CD4-positive, alpha-beta T cell treated with Interleukin-6 at 100 ng/mL for 8 hours (primary cell): ENCODE measurements around the gene WDR27.
"Not testable (repeated sequence)": the region's sequence is repeated elsewhere in the genome, so short reads cannot be mapped to it uniquely, and the experiment has no call there.

Experiments used
- DNase-seq: peaks from one replicate; pipeline ENCODE4 v3.0.0-alpha.2; 2020; ENCODE audit warnings: mixed read lengths, low spot score

WDR27 gene

DNA sequence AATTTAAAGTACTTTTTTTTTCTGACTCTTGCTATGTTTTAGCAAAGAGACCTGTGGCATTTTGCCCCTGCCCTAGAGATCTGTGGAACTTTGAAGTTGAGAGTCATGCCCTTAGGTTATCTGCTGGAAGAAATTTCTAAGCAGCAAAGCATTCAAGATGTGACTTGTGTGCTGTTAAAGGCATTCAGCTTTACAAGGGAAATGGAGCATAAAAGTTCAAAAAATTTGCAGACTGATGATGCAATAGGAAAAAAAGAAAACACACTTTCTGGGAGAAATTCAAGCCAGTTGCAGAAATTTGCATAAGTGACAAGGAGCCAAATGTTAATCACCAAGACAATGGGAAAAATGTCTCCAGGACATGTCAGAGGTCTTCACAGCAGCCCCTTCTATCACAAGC is 267.3 kb downstream of the WDR27 start:
- not testable (repeated sequence) for DNase-seq

DNA sequence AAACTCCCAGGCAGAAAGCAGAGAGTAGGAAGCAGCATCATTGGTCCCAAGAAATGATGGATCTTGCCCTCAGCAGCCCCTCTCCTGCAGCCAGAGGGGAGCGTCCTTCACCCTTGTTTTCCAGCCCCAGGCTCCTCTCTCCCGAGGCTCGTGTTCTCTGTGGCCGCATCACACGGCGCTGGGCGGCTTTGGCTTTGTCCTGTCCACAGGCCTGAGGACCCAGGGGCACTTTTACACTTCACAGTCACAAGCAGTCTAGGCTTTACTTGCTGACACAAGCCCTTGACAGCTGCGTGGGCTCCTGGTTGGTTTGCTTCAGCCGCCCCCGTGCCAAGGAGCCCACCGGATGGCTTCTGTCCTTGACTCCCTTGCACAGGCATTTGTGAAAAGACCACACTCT is 272.8 kb downstream of the WDR27 start:
- no peak for DNase-seq

GRCh38 chr6:169428532-169428931 is 273.3 kb downstream of the WDR27 start:
- DNase-seq = no peak

GRCh38 chr6:169427856-169428255 is 274.0 kb downstream of the WDR27 start:
- no peak for DNase-seq

- DNase-seq = no peak
These were observed 275.2 kb downstream of the WDR27 start for GRCh38 chr6:169426611-169427010.

GRCh38 chr6:169425628-169426370 is 276.0 kb downstream of the WDR27 start:
- no peak for DNase-seq

DNA sequence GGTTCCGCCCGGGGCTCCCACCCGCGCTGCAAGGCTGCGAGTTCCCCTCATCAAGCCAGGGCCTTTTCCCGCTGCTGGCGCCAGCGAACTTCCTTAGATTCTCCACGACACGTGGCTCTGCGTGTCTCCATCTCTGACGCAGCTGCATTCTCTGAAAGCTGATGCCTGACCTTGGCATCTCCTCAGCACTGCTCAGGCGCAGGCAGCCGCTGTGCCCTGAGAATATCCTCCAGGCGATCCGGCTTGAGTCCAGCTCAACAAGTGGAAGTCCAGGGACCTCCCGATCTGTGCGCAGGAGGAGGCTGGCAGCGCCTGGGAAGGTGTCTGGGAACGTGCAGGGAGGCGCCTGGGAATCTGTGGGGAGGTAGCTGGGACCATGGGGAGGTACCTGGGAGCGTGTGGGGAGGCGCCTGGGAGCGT is 277.0 kb downstream of the WDR27 start:
- no peak for DNase-seq

- DNase-seq = no peak
These were observed 277.6 kb downstream of the WDR27 start for GRCh38 chr6:169424149-169424804.

- DNase-seq = no peak
These were observed 280.1 kb downstream of the WDR27 start for GRCh38 chr6:169421586-169422264.

- no peak for DNase-seq
These were observed 280.8 kb downstream of the WDR27 start for GRCh38 chr6:169420912-169421543.

DNA sequence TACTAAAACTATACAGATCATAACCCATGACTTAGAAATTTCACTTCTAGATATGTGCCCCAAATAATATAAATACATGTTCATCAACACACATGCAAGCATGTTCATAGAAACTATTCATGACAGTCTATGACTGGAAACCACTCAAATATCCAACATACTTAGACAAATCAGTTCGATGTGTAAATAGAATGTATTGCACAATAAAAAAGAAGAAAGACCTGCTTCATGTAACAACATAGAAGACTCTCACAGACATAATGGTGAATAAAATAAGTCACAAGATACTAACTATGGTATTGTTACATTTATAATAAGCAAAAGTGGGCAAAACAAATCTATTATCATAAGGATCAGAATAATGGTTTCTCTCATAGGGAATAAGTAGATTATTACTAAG is 284.7 kb downstream of the WDR27 start:
- no peak for DNase-seq

- no peak for DNase-seq
These were observed 285.6 kb downstream of the WDR27 start for GRCh38 chr6:169416249-169416648.

DNA sequence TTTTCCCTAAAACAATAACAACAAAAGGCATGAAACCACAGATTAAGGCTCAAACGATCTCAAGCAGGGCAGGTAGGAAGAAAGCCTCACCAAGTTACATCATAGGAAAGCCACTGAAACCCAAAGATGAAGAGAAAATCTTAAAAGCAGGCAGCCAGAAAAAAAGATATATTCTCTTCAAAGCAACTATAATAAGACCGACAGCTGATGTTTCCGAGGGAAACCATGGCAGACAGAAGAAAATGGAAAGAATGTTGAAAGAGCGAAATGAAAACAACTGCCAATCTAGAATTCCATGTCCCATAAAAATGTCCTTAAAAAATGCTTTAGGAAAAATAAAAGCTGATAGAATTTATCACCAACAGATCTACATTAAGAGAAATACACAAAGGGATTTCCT is 286.6 kb downstream of the WDR27 start:
- no peak for DNase-seq

GRCh38 chr6:169411722-169412121 is 290.1 kb downstream of the WDR27 start:
- no peak for DNase-seq

DNA sequence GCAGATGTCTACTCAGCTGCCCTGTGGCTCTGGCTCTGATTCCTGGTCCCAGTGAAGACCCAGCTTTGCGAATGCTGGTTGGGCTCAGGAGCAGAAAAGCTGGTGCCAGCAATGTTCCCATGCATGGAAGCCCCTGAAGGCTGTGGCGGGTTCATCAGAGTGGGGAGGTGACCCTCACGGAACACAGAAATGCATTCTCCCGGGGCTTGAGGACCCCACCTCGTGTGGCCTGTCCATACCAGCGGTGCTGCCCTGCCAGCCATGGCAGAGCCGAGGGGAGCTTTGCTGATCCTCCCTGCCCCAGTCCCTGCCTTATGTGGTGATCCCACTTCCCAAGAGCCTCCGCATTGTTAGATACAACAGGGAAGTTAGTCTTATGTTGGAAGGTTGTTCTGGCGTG is 290.5 kb downstream of the WDR27 start:
- DNase-seq = no peak

GRCh38 chr6:169409742-169410312 is 292.0 kb downstream of the WDR27 start:
- no peak for DNase-seq

GRCh38 chr6:169407325-169407724 is 294.5 kb downstream of the WDR27 start:
- no peak for DNase-seq
